A549 (cell line): ENCODE data around the gene MARF1. TPM values are rescaled to one million over a fixed set of nuclear protein-coding genes. Genes with fewer than 3 reads are reported as not detected.

ENCODE experiments used
- ATAC-seq, 2 experiments: fragments of 200-7000 bp in 1 of 2; fragments of >200 bp in 1 of 2; cut with Nextera tagmentation in 1 of 2; cut with Tn5 transposase in 1 of 2; 3 replicates each; pipeline versions ENCODE4 v1.8.0 to v1.9.1; 2018 to 2020; ENCODE audit warnings: mild to moderate bottlenecking in 1 of 2, moderate library complexity in 1 of 2
- CTCF ChIA-PET: fragments of 300-600 bp; sonication (Branson Sonifier 250); formaldehyde crosslinking; extraction: SDS; loops from one replicate; lab custom pipeline; 2021; ENCODE audit warnings: antibody characterized with exemption, inconsistent platforms; lab: Yijun Ruan, JAX
- POLR2A ChIA-PET: fragments of 350-600 bp; formaldehyde crosslinking; extraction: SDS; loops from one replicate; lab custom pipeline; 2021; ENCODE audit warnings: antibody characterized with exemption, inconsistent platforms; lab: Yijun Ruan, JAX
- DNase-seq, 2 experiments: peaks; one replicate each; pipeline versions ENCODE4 v3.0.0 to v3.0.0-alpha.2; 2011 to 2016; ENCODE audit warnings: low read depth in 1 of 2, low spot score in 1 of 2
- FAIRE-seq: peaks from 2 replicates; lab custom pipeline; 2011; peaks lifted over from hg19 to GRCh38; lab: Jason Lieb, UNC
- H3K27ac ChIP-seq, 2 experiments: fragments of >200 bp; sonication (Bioruptor Twin); formaldehyde crosslinking; 3 replicates each; pipeline ENCODE4 v1.5.1; 2016 to 2017
- H3K4me1 ChIP-seq: fragments of >200 bp; sonication (Bioruptor Twin); formaldehyde crosslinking; 3 replicates; pipeline ENCODE4 v1.6.1; 2016
- H3K4me2 ChIP-seq: fragments of >200 bp; sonication (Bioruptor Twin); formaldehyde crosslinking; 3 replicates; pipeline ENCODE4 v1.6.1; 2016
- H3K4me3 ChIP-seq: fragments of >200 bp; sonication (Bioruptor Twin); formaldehyde crosslinking; 3 replicates; pipeline ENCODE4 v1.5.1; 2016
- H3K9me3 ChIP-seq: fragments of >200 bp; sonication (Bioruptor Twin); formaldehyde crosslinking; 3 replicates; pipeline ENCODE4 v1.6.1; 2016
- BHLHE40 ChIP-seq: IDR thresholded peaks from 2 replicates; pipeline ENCODE4 v1.6.1; 2012; ENCODE audit warnings: low read depth, low read length, inconsistent platforms
- CBX8 ChIP-seq: fragments of 200-600 bp; sonication (generic); IDR thresholded peaks from 2 replicates; pipeline ENCODE4 v1.6.1; 2016
- EHF ChIP-seq: fragments of 250-450 bp; sonication (Bioruptor Pico); IDR thresholded peaks from 2 replicates; pipeline ENCODE4 v1.5.0; 2020; ENCODE audit warnings: mild to moderate bottlenecking
- ELK1 ChIP-seq: fragments of 150-350 bp; IDR thresholded peaks from 2 replicates; pipeline ENCODE4 v1.6.1; 2014; ENCODE audit warnings: low read depth, mild to moderate bottlenecking, low read length
- GATA3 ChIP-seq: IDR thresholded peaks from 2 replicates; pipeline ENCODE4 v1.6.1; 2012; ENCODE audit warnings: borderline replicate concordance
- HEYL ChIP-seq: fragments of 250-450 bp; sonication (Bioruptor Pico); IDR thresholded peaks from 2 replicates; pipeline ENCODE4 v1.8.0; 2021; ENCODE audit warnings: mild to moderate bottlenecking, moderate library complexity
- HMGXB4 ChIP-seq: fragments of 250-450 bp; sonication (Bioruptor Pico); IDR thresholded peaks from 2 replicates; pipeline ENCODE4 v1.5.0; 2021; ENCODE audit warnings: mild to moderate bottlenecking, moderate library complexity, borderline replicate concordance
- JUNB ChIP-seq: fragments of >200 bp; sonication (Bioruptor Twin); formaldehyde crosslinking; IDR thresholded peaks from 2 replicates; pipeline ENCODE4 v1.6.1; 2016
- KDM1A ChIP-seq: fragments of 200-600 bp; sonication (generic); IDR thresholded peaks from 2 replicates; pipeline ENCODE4 v1.6.1; 2016; ENCODE audit warnings: low read depth, mild to moderate bottlenecking
- RAD21 ChIP-seq, 2 experiments: fragments of >200 bp in 1 of 2; sonication (Bioruptor Twin) in 1 of 2; formaldehyde crosslinking in 1 of 2; IDR thresholded peaks in 1 of 2; conservative IDR thresholded peaks in 1 of 2; 2 replicates in 1 of 2; 3 replicates in 1 of 2; pipeline ENCODE4 v1.6.1; 2012 to 2018; ENCODE audit warnings: inconsistent platforms in 1 of 2
- RARB ChIP-seq: fragments of 250-450 bp; sonication (Bioruptor Pico); IDR thresholded peaks from 2 replicates; pipeline ENCODE4 v1.8.0; 2021; ENCODE audit warnings: mild to moderate bottlenecking, moderate library complexity
- REST ChIP-seq: fragments of 200-600 bp; sonication (generic); IDR thresholded peaks from 2 replicates; pipeline ENCODE4 v1.6.1; 2016; ENCODE audit warnings: antibody characterized with exemption, mild to moderate bottlenecking, moderate library complexity
- TFCP2L1 ChIP-seq: fragments of 250-450 bp; sonication (Bioruptor Pico); IDR thresholded peaks from 2 replicates; pipeline ENCODE4 v1.5.0; 2021; ENCODE audit warnings: mild to moderate bottlenecking
- TP53 ChIP-seq: fragments of 250-450 bp; sonication (Bioruptor Pico); IDR thresholded peaks from 2 replicates; pipeline ENCODE4 v1.5.0; 2021; ENCODE audit warnings: mild to moderate bottlenecking, moderate library complexity
- ZFP36 ChIP-seq: fragments of 450-650 bp; IDR thresholded peaks from 2 replicates; pipeline ENCODE4 v1.6.1; 2014; ENCODE audit warnings: borderline replicate concordance; ENCODE audit not compliant: partially characterized antibody
- WGBS: methylation state at CpG from one replicate; pipeline ENCODE4 v1.1.6; 2017; ENCODE audit errors: missing lambda C conversion rate; 5-methylcytosine and 5-hydroxymethylcytosine counted together
- polyA plus RNA-seq, 4 experiments: library from polyadenylated mRNA; depleted of rRNA in 3 of 4; stranded (reverse); fragments of >200 nt; fragmentation: RNase III in 1 of 4; extraction: RNeasy Plus Mini Kit Qiagen cat#74134 plus additional on column Dnase treatment in 1 of 4; gene quantifications; 2 replicates in 3 of 4; 3 replicates in 1 of 4; pipeline ENCODE4 v1.2.3, GENCODE V29; 2011 to 2017

MARF1 gene
- polyA plus RNA-seq, 2 of the 4 experiments (the other 2 are of a cell fraction) = 11.6 to 28.2 TPM

- H3K27ac ChIP-seq = peak overlapping the region; percentile 23 to 74; a peak in 4 of 6 replicates
- no peak overlapping the region for H3K4me3 ChIP-seq
- H3K4me1 ChIP-seq = peaks cover 47% of the 10 kb centered on the region
- no peaks in the 10 kb centered on the region for H3K9me3 ChIP-seq
- peak; percentile 30 to 31 for DNase-seq
- ChIA-PET POLR2A (no interaction called here), CTCF (interaction anchor here (0.6 to 8.6 kb wide), 8 partner anchors 12 to 120 kb away, joined by 3 to 112 read pairs (median 4); partner anchors contain the start of genes BMERB1 and MARF1)
- H3K4me2 ChIP-seq = peak overlapping the region; percentile 12; the same call in 1 of the 3 replicates
- peak in 1 of 2 experiments; percentile 38; a peak in 3 of 6 replicates for ATAC-seq
- 32% methylated on average over 3 of the region's 3 CpGs for WGBS
- no peak for TF ChIP-seq HMGXB4 (CRISPR knock-in tag)
- no peak for TF ChIP-seq JUNB
- no peak for TF ChIP-seq CBX8
- TF ChIP-seq RAD21 (conservative IDR thresholded peaks at IDR 0.05 in 1 of 2, IDR thresholded peaks at IDR 0.05 in 1 of 2) = no peak
- TF ChIP-seq REST = no peak
- TF ChIP-seq RARB (CRISPR knock-in tag) = no peak
- TF ChIP-seq EHF = no peak
- no peak for TF ChIP-seq ZFP36
- TF ChIP-seq HEYL = no peak
- no peak for TF ChIP-seq ELK1
- no peak for TF ChIP-seq GATA3
- no peak for TF ChIP-seq BHLHE40
- TF ChIP-seq TFCP2L1 (CRISPR knock-in tag) = no peak
- TF ChIP-seq TP53 = no peak
- FAIRE-seq = no peak
Measured at GRCh38 chr16:15548482-15548891, 94.5 kb downstream of the MARF1 start.

GRCh38 chr16:15547768-15548096 is 95.2 kb downstream of the MARF1 start:
- CTCF ChIA-PET = interaction anchor here (0.6 to 8.6 kb wide), 6 partner anchors 13 to 119 kb away, joined by 3 to 112 read pairs (median 4); partner anchors contain the start of gene BMERB1
- no peak for FAIRE-seq
- H3K4me1 ChIP-seq = peaks cover 45% of the 10 kb centered on the region

More at GRCh38 chr16:15547768-15548096, 95.2 kb downstream of the MARF1 start:
- Histone ChIP-seq H3K4me2 (peak overlapping the region; percentile 11; the same call in 2 of the 3 replicates), H3K9me3 (no peaks in the 10 kb centered on the region), H3K27ac (peak overlapping the region; percentile 23 to 74; a peak in 4 of 6 replicates), H3K4me3 (no peak overlapping the region)
- ATAC-seq (no peak), DNase-seq (no peak)
- 97% methylated on average over 6 of the region's 6 CpGs for WGBS
- TF ChIP-seq KDM1A (peak; percentile 39), ELK1 (no peak)
- POLR2A ChIA-PET = no interaction called here
